ENCODE measurements around the gene SRF.

SRF gene

DNA sequence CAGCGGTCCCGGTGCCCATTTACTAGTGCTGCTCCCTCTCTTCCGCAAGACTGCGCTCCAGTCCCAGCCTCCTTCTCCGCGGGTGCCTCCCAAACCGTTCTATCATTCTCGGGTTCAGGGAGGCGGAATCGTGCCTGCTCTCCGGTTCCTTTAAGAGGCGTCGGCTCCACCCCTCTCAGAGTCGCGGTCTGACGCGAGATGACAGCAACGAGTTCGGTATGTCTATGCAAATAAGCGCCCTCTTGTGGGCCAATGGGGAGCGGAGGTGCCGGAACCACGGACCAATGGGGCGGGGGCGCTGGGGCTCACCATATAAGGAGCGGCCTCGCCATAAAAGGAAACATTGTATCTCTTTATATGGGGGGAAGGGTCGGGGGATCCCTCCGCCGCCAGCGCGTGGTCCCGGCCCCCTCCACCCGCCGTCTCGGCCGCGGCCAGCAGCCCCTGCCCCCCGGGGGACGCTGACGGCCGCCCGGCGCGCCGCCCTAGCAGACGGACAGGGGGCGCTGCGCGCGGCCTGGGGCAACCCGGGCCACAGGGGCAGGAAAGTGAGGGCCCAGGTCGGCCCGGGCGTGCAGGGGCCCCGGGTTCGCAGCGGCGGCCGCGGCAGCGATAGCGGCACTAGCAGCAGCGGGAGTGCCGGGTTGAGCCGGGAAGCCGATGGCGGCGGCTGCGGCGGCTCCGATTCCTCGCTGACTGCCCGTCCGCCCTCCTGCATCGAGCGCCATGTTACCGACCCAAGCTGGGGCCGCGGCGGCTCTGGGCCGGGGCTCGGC is at the start of gene SRF:
SRF (plus strand) TSS at position 339 of the 776 bp plus-strand sequence; CDS start at position 727, 388 bp downstream.
- Histone ChIP-seq H3K36me3 (ENCODE audit: insufficient read depth, low read length) (peaks cover 13% of the 10 kb centered on the region; the same call in 1 of the 2 replicates), H2AFZ (ENCODE audit: low read length) (peak within 1 kb of the TSS; percentile 82), H3K79me2 (ENCODE audit: insufficient read depth, low read length) (peaks cover 41% of the 10 kb centered on the region), H3K4me1 (ENCODE audit: insufficient read depth, low read length, poor library complexity, severe bottlenecking) (peaks cover 37% of the 10 kb centered on the region), H3F3A (ENCODE audit: low read depth) (peaks cover 4% of the 10 kb centered on the region; the same call in 1 of the 2 replicates), H3K4me3 (ENCODE audit: low read length, poor library complexity, severe bottlenecking) (peak within 1 kb of the TSS; percentile 84), H4K20me1 (ENCODE audit: insufficient read depth, low read length, poor library complexity, severe bottlenecking) (peaks cover 37% of the 10 kb centered on the region), H3K9me3 (ENCODE audit: insufficient read depth, low read depth, low read length) (no peaks in the 10 kb centered on the region), H3K4me2 (ENCODE audit: low read depth, low read length, poor library complexity, severe bottlenecking) (peak within 1 kb of the TSS; percentile 92), H3K27me3 (ENCODE audit: insufficient read depth, low read length, poor library complexity, severe bottlenecking) (no peaks in the 10 kb centered on the region), H3K9me2 (replicated peaks; ENCODE audit: low read depth, low read length) (no peaks in the 10 kb centered on the region), H3K9ac (ENCODE audit: low read depth, low read length, poor library complexity, severe bottlenecking) (peak within 1 kb of the TSS; percentile 93)
- no peak for TF ChIP-seq EZH2phosphoT487 (IDR thresholded peaks at IDR 0.05; ENCODE audit: borderline replicate concordance)
- TF ChIP-seq, protein P1, sequence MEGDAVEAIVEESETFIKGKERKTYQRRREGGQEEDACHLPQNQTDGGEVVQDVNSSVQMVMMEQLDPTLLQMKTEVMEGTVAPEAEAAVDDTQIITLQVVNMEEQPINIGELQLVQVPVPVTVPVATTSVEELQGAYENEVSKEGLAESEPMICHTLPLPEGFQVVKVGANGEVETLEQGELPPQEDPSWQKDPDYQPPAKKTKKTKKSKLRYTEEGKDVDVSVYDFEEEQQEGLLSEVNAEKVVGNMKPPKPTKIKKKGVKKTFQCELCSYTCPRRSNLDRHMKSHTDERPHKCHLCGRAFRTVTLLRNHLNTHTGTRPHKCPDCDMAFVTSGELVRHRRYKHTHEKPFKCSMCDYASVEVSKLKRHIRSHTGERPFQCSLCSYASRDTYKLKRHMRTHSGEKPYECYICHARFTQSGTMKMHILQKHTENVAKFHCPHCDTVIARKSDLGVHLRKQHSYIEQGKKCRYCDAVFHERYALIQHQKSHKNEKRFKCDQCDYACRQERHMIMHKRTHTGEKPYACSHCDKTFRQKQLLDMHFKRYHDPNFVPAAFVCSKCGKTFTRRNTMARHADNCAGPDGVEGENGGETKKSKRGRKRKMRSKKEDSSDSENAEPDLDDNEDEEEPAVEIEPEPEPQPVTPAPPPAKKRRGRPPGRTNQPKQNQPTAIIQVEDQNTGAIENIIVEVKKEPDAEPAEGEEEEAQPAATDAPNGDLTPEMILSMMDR (conservative IDR thresholded peaks at IDR 0.05; ENCODE audit: low read length): peak; percentile 58

DNA sequence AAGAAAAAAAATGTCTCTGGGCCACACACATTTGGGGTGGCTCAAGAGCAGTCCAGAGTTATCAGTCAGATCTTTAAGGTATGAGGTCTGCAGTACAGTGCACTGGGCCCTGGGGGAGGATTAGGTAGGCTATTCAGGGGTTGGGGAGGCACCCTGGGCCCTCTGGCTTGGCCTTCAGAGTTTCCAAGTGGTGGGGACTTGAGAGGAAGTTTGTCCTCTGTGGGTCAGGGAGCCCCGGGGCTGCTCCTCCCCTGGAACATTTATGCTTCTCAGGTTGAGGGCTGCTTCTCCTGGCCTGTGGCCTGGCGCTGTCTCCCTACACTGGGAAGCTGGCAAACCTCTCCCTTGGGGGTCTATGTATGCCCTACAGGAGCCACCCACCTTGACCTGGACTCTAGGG is 48.9 kb upstream of the SRF start:
- H2AFZ ChIP-seq (ENCODE audit: low read length): no peak overlapping the region
- H3K4me1 ChIP-seq (ENCODE audit: insufficient read depth, low read length, poor library complexity, severe bottlenecking): no peaks in the 10 kb centered on the region
- H3F3A ChIP-seq (ENCODE audit: low read depth): no peaks in the 10 kb centered on the region
- H3K4me3 ChIP-seq (ENCODE audit: low read length, poor library complexity, severe bottlenecking): no peak overlapping the region
- no peak overlapping the region for H3K9ac ChIP-seq (ENCODE audit: low read depth, low read length, poor library complexity, severe bottlenecking)
- no peaks in the 10 kb centered on the region for H3K27me3 ChIP-seq (ENCODE audit: insufficient read depth, low read length, poor library complexity, severe bottlenecking)
- H3K9me3 ChIP-seq (ENCODE audit: insufficient read depth, low read depth, low read length): no peaks in the 10 kb centered on the region
- H4K20me1 ChIP-seq (ENCODE audit: insufficient read depth, low read length, poor library complexity, severe bottlenecking): peaks cover 3% of the 10 kb centered on the region
- no peaks in the 10 kb centered on the region for H3K9me2 ChIP-seq (replicated peaks; ENCODE audit: low read depth, low read length)
- H3K79me2 ChIP-seq (ENCODE audit: insufficient read depth, low read length): peaks cover 49% of the 10 kb centered on the region; the same call in 1 of the 2 replicates
- no peak overlapping the region for H3K4me2 ChIP-seq (ENCODE audit: low read depth, low read length, poor library complexity, severe bottlenecking)
- H3K36me3 ChIP-seq (ENCODE audit: insufficient read depth, low read length): no peaks in the 10 kb centered on the region
- no peak for TF ChIP-seq EZH2phosphoT487 (IDR thresholded peaks at IDR 0.05; ENCODE audit: borderline replicate concordance)
- TF ChIP-seq, protein P1 (conservative IDR thresholded peaks at IDR 0.05; ENCODE audit: low read length): no peak

DNA sequence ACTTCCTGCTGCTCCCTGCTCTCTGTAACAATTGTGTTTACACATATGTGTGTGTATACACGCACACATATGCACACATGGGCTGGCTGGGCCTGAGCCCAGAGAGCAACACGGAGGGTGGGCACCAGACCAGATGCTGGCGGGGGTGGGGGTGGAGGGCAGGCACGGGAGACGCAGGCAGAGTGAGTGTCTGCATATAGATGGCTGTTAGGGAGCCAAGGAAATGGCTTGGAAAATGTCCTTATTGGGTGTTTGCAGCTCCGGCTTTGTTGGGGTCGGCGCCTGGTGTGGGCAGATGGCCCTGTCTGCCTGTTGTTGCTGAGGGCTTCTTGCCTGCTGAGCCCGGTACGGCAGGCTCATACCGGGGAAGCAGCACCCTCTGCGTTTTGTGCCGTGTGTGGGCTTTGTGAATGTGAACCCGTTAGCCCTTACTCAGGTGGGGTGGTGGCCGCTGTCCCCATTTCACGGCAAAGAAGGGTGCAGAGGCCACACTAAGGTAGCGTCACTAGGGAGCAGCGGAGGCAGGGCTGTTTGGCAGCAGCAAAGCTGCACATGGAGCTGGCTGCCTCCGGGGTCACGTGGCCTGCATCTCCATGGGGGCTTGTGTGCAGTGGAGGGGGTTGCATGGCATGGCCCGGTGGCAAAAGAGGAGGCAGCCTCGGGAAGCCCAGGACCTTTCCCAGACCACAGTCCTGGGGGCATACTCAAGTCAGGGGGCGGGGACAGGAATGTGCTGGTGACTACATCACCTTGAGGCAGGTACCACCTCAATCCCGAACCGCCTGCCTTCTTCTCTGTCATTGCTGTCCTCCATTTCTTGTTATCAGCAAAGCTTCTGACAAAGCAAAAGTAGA is 47.4 kb upstream of the SRF start:
- peaks cover 3% of the 10 kb centered on the region for H4K20me1 ChIP-seq (ENCODE audit: insufficient read depth, low read length, poor library complexity, severe bottlenecking)
- no peak overlapping the region for H3K4me2 ChIP-seq (ENCODE audit: low read depth, low read length, poor library complexity, severe bottlenecking)
- no peak for TF ChIP-seq EZH2phosphoT487 (IDR thresholded peaks at IDR 0.05; ENCODE audit: borderline replicate concordance)
- TF ChIP-seq, protein P1 (conservative IDR thresholded peaks at IDR 0.05; ENCODE audit: low read length): no peak
- no peak overlapping the region for H3K4me3 ChIP-seq (ENCODE audit: low read length, poor library complexity, severe bottlenecking)
- H3K27me3 ChIP-seq (ENCODE audit: insufficient read depth, low read length, poor library complexity, severe bottlenecking): no peaks in the 10 kb centered on the region
- H3K4me1 ChIP-seq (ENCODE audit: insufficient read depth, low read length, poor library complexity, severe bottlenecking): no peaks in the 10 kb centered on the region
- H3K9me2 ChIP-seq (replicated peaks; ENCODE audit: low read depth, low read length): no peaks in the 10 kb centered on the region
- no peak overlapping the region for H2AFZ ChIP-seq (ENCODE audit: low read length)
- no peak overlapping the region for H3K9ac ChIP-seq (ENCODE audit: low read depth, low read length, poor library complexity, severe bottlenecking)
- no peaks in the 10 kb centered on the region for H3F3A ChIP-seq (ENCODE audit: low read depth)
- H3K79me2 ChIP-seq (ENCODE audit: insufficient read depth, low read length): peaks cover 50% of the 10 kb centered on the region; the same call in 1 of the 2 replicates
- H3K9me3 ChIP-seq (ENCODE audit: insufficient read depth, low read depth, low read length): no peaks in the 10 kb centered on the region
- no peaks in the 10 kb centered on the region for H3K36me3 ChIP-seq (ENCODE audit: insufficient read depth, low read length)
